ENCODE results near the gene PAPSS1. TPM values are rescaled to one million over a fixed set of nuclear protein-coding genes. Genes with fewer than 3 reads are reported as not detected.

The PAPSS1 gene
- total and polyA plus RNA-seq, 2 of the 8 experiments (the other 6 are each of a cell fraction or from before 2014, with no cell fraction given): 79.2 to 98.5 TPM

GRCh38 chr4:107622006-107622405 is 98.0 kb downstream of the PAPSS1 start:
- Histone ChIP-seq H3K4me3 (ENCODE audit: extremely low read depth in 1 of 4, insufficient read depth in 2 of 4, low read depth in 3 of 4, low read length in 4 of 4) (no peak overlapping the region), H4K91ac (replicated peaks; ENCODE audit: insufficient read length, low read length) (no peak overlapping the region), H3K79me2 (ENCODE audit: control insufficient read depth in 1 of 2, insufficient read depth in 2 of 2, low read length in 2 of 2) (no peaks in the 10 kb centered on the region; a peak in 1 of 4 replicates), H3K18ac (ENCODE audit: extremely low read depth, low read length) (no peak overlapping the region), H4K20me1 (replicated peaks in 1 of 2; ENCODE audit: control insufficient read depth in 1 of 2, insufficient read depth in 2 of 2, low read length in 2 of 2) (no peaks in the 10 kb centered on the region), H2AFZ (ENCODE audit: low read length) (no peak overlapping the region), H4K5ac (ENCODE audit: insufficient read length, low read depth, low read length) (no peak overlapping the region), H3K9ac (replicated peaks in 1 of 4; ENCODE audit: extremely low read depth in 1 of 4, low read depth in 3 of 4, low read length in 3 of 4) (no peak overlapping the region), H3K27ac (ENCODE audit: low read depth, low read length) (no peak overlapping the region), H2BK120ac (replicated peaks; ENCODE audit: low read depth, low read length) (no peak overlapping the region), H3K79me1 (ENCODE audit: low read depth, low read length) (no peaks in the 10 kb centered on the region; the same call in 1 of the 2 replicates), H2BK15ac (ENCODE audit: low read length) (no peak overlapping the region), H3K56ac (replicated peaks; ENCODE audit: insufficient read length, low read depth, low read length) (no peak overlapping the region), H3K4ac (replicated peaks; ENCODE audit: insufficient read length, low read depth, low read length) (no peak overlapping the region), H3K36me3 (ENCODE audit: control insufficient read depth in 2 of 4, insufficient read depth in 4 of 4, low read length in 3 of 4) (peaks cover 0 to 8% (median 4%) of the 10 kb centered on the region in 4 experiments; a peak in 3 of 8 replicates), H3K4me2 (ENCODE audit: insufficient read depth in 1 of 2, low read depth in 2 of 2, low read length in 2 of 2) (no peak overlapping the region), H3K27me3 (replicated peaks in 1 of 4; ENCODE audit: control insufficient read depth in 3 of 4, extremely low read depth in 1 of 4, insufficient read depth in 3 of 4, low read length in 3 of 4) (no peaks in the 10 kb centered on the region), H3K23me2 (ENCODE audit: low read depth, low read length) (no peaks in the 10 kb centered on the region), H3K9me3 (ENCODE audit: insufficient read depth in 2 of 2, low read depth in 1 of 2, low read length in 1 of 2) (0 out of 4 replicates have a peak, but pooled peaks cover 0 to 2% of the 10 kb centered on the region in 2 experiments), H2BK5ac (ENCODE audit: low read depth, low read length) (no peak overlapping the region), H3K23ac (ENCODE audit: insufficient read length) (no peak overlapping the region), H4K8ac (ENCODE audit: extremely low read depth, insufficient read depth, low read length) (no peak overlapping the region), H3K14ac (ENCODE audit: insufficient read length) (no peak overlapping the region), H2AK5ac (ENCODE audit: low read depth, low read length) (no peak overlapping the region), H2BK20ac (ENCODE audit: low read length) (no peak overlapping the region), H2BK12ac (ENCODE audit: low read depth, low read length) (no peak overlapping the region), H3K4me1 (replicated peaks in 1 of 4; ENCODE audit: control insufficient read depth in 3 of 4, insufficient read depth in 4 of 4, low read length in 3 of 4) (no peaks in the 10 kb centered on the region)
- WGBS, 2 experiments (ENCODE audit: extremely low coverage in 1 of 2, insufficient coverage in 1 of 2, insufficient read length in 1 of 2, insufficient replicate concordance in 2 of 2, low coverage in 1 of 2, low lambda C conversion rate in 2 of 2, missing lambda C conversion rate in 1 of 2): 95% methylated on average over 2 of the region's 2 CpGs; no CpG with 5 or more reads in 1 of the 2 experiments
- no peak for DNase-seq (ENCODE audit: low read depth in 1 of 2, low spot score in 2 of 2)
- CTCF ChIA-PET (ENCODE audit: partially characterized antibody): interaction anchor here (0.6 to 0.7 kb wide), 2 partner anchors 32 to 249 kb away, joined by 3 read pairs; no protein-coding TSS in a partner anchor
- POLR2A ChIA-PET (ENCODE audit: partially characterized antibody): no interaction called here
- FAIRE-seq: no peak
- TF ChIP-seq TCF12 (IDR thresholded peaks at IDR 0.05; ENCODE audit: low read depth, low read length) (no peak), MAX (IDR thresholded peaks at IDR 0.05) (no peak), EP300 (IDR thresholded peaks at IDR 0.05; ENCODE audit: borderline replicate concordance in 1 of 2, low read depth in 2 of 2, low read length in 2 of 2) (no peak), E2F6 (IDR thresholded peaks at IDR 0.05) (no peak), CTCF (IDR thresholded peaks at IDR 0.05; ENCODE audit: control extremely low read depth in 1 of 3, insufficient read depth in 1 of 3, low read depth in 1 of 3, low read length in 3 of 3) (no peak), HDAC6 (IDR thresholded peaks at IDR 0.05; ENCODE audit: low read depth, low read length) (no peak), TBP (IDR thresholded peaks at IDR 0.05; ENCODE audit: low read depth, low read length) (no peak), KDM4A (IDR thresholded peaks at IDR 0.05; ENCODE audit: low read depth, low read length, severe bottlenecking) (no peak), CTBP2 (IDR thresholded peaks at IDR 0.05; ENCODE audit: borderline replicate concordance, insufficient read depth, insufficient read length, low read length) (no peak)

Measured in H1 (cell line).